ENCODE measurements around the gene OXA1L. TPM values are rescaled to one million over a fixed set of nuclear protein-coding genes. Genes with fewer than 3 reads are reported as not detected.
"Not testable (repeated sequence)": the region's sequence is repeated elsewhere in the genome, so short reads cannot be mapped to it uniquely, and the experiment has no call there.

OXA1L gene
- 10 to 100 TPM; 63.5 to 74.9 (median 71.3) TPM for total RNA-seq

- intact Hi-C loops (cut with DNase I) = no loop called here
- DNase-seq (ENCODE audit: extremely low spot score) = peak; percentile 99
- Histone ChIP-seq H3K9me3 (peaks cover 0 to 11% (median 8%) of the 10 kb centered on the region in 4 donors), H3K4me3 (peak within 1 kb of the TSS; percentile 73 to 92 (median 90)), H3K27ac (replicated peaks in 1 of 4) (peak within 1 kb of the TSS; percentile 81 to 90 (median 86)), H3K4me1 (peaks cover 20 to 32% (median 26%) of the 10 kb centered on the region in 4 donors), H3K36me3 (peaks cover 23 to 40% (median 39%) of the 10 kb centered on the region in 4 donors), H3K27me3 (no peaks in the 10 kb centered on the region)
- TF ChIP-seq POLR2A (IDR thresholded peaks at IDR 0.05; ENCODE audit: low read depth) (peak; percentile 39), EP300 (IDR thresholded peaks at IDR 0.05) (no peak), POLR2AphosphoS5 (IDR thresholded peaks at IDR 0.05) (peak; percentile 83 to 93)
- TF ChIP-seq, protein P1, sequence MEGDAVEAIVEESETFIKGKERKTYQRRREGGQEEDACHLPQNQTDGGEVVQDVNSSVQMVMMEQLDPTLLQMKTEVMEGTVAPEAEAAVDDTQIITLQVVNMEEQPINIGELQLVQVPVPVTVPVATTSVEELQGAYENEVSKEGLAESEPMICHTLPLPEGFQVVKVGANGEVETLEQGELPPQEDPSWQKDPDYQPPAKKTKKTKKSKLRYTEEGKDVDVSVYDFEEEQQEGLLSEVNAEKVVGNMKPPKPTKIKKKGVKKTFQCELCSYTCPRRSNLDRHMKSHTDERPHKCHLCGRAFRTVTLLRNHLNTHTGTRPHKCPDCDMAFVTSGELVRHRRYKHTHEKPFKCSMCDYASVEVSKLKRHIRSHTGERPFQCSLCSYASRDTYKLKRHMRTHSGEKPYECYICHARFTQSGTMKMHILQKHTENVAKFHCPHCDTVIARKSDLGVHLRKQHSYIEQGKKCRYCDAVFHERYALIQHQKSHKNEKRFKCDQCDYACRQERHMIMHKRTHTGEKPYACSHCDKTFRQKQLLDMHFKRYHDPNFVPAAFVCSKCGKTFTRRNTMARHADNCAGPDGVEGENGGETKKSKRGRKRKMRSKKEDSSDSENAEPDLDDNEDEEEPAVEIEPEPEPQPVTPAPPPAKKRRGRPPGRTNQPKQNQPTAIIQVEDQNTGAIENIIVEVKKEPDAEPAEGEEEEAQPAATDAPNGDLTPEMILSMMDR (IDR thresholded peaks at IDR 0.05) = no peak
- under 1% methylated on average over 32 of the region's 56 CpGs for WGBS
These were observed at the start of gene OXA1L for GRCh38 chr14:22766457-22767322. TSS of gene OXA1L (plus strand) at chr14:22766688. CDS start at chr14:22766702, 14 bp downstream.

- peaks cover 0 to 19% (median 0%) of the 10 kb centered on the region in 4 donors for H3K27me3 ChIP-seq
- H3K9me3 ChIP-seq = peaks cover 0 to 4% (median 0%) of the 10 kb centered on the region in 4 donors
- TF ChIP-seq, protein P1 (IDR thresholded peaks at IDR 0.05) = no peak
- TF ChIP-seq EP300 (IDR thresholded peaks at IDR 0.05) = no peak
- no peak for TF ChIP-seq POLR2A (IDR thresholded peaks at IDR 0.05; ENCODE audit: low read depth)
- TF ChIP-seq POLR2AphosphoS5 (IDR thresholded peaks at IDR 0.05) = no peak
- WGBS = 85% methylated on average over 4 of the region's 4 CpGs
- intact Hi-C loops (cut with DNase I) = no loop called here
- H3K27ac ChIP-seq (replicated peaks in 1 of 4) = no peak overlapping the region
- no peaks in the 10 kb centered on the region for H3K36me3 ChIP-seq
- H3K4me1 ChIP-seq = no peaks in the 10 kb centered on the region
- DNase-seq (ENCODE audit: extremely low spot score) = no peak
- no peak overlapping the region for H3K4me3 ChIP-seq
These were observed 48.4 kb upstream of the OXA1L start for GRCh38 chr14:22718091-22718490.

- no peaks in the 10 kb centered on the region for H3K4me1 ChIP-seq
- no peak for DNase-seq (ENCODE audit: extremely low spot score)
- 62% methylated on average over 2 of the region's 2 CpGs for WGBS
- H3K4me3 ChIP-seq = no peak overlapping the region
- H3K27me3 ChIP-seq = peaks cover 0 to 9% (median 0%) of the 10 kb centered on the region in 4 donors
- intact Hi-C loops (cut with DNase I) = no loop called here
- peaks cover 0 to 4% (median 0%) of the 10 kb centered on the region in 4 donors for H3K9me3 ChIP-seq
- no peaks in the 10 kb centered on the region for H3K36me3 ChIP-seq
- no peak overlapping the region for H3K27ac ChIP-seq (replicated peaks in 1 of 4)
- no peak for TF ChIP-seq EP300 (IDR thresholded peaks at IDR 0.05)
- TF ChIP-seq POLR2A (IDR thresholded peaks at IDR 0.05; ENCODE audit: low read depth) = no peak
- TF ChIP-seq, protein P1 (IDR thresholded peaks at IDR 0.05) = no peak
- no peak for TF ChIP-seq POLR2AphosphoS5 (IDR thresholded peaks at IDR 0.05)
These were observed 45.3 kb upstream of the OXA1L start for GRCh38 chr14:22721213-22721612.

- 92% methylated on average over 1 of the region's 1 CpG for WGBS
- intact Hi-C loops (cut with DNase I) = no loop called here
- peaks cover 0 to 9% (median 0%) of the 10 kb centered on the region in 4 donors for H3K27me3 ChIP-seq
- H3K36me3 ChIP-seq = no peaks in the 10 kb centered on the region
- TF ChIP-seq EP300 (IDR thresholded peaks at IDR 0.05) (no peak), POLR2A (IDR thresholded peaks at IDR 0.05; ENCODE audit: low read depth) (no peak), POLR2AphosphoS5 (IDR thresholded peaks at IDR 0.05) (no peak)
- TF ChIP-seq, protein P1 (IDR thresholded peaks at IDR 0.05) = no peak
- peaks cover 0 to 4% (median 0%) of the 10 kb centered on the region in 4 donors for H3K9me3 ChIP-seq
- H3K4me3 ChIP-seq = no peak overlapping the region
- no peak for DNase-seq (ENCODE audit: extremely low spot score)
- H3K27ac ChIP-seq (replicated peaks in 1 of 4) = no peak overlapping the region
- no peaks in the 10 kb centered on the region for H3K4me1 ChIP-seq
These were observed 42.7 kb upstream of the OXA1L start for GRCh38 chr14:22723815-22724214.

GRCh38 chr14:22724847-22725246, 41.6 kb upstream of the OXA1L start:
- H3K4me3 ChIP-seq; H3K36me3 ChIP-seq; H3K27me3 ChIP-seq; H3K27ac ChIP-seq (replicated peaks in 1 of 4); H3K9me3 ChIP-seq; DNase-seq (ENCODE audit: extremely low spot score); intact Hi-C loops (cut with DNase I); H3K4me1 ChIP-seq: not testable (repeated sequence)
- WGBS = 82% methylated on average over 8 of the region's 8 CpGs

DNA sequence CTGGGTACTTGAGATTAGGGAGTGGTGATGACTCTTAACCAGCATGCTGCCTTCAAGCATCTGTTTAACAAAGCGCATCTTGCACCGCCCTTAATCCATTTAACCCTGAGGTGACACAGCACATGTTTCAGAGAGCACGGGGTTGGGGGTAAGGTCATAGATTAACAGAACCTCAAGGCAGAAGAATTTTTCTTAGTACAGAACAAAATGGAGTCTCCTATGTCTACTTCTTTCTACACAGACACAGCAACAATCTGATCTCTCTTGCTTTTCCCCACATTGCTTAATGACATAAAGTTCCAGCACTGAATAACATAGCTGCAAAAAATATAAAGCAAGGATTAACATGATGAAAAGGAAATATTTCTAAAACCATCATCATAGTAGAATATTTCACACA, 41.1 kb upstream of the OXA1L start:
- whole genome bisulfite sequencing = 65% methylated on average over 3 of the region's 3 CpGs
- DNase-seq (ENCODE audit: extremely low spot score); H3K27ac ChIP-seq (replicated peaks in 1 of 4); H3K9me3 ChIP-seq; H3K4me1 ChIP-seq; H3K4me3 ChIP-seq; H3K27me3 ChIP-seq; H3K36me3 ChIP-seq; intact Hi-C loops (cut with DNase I): not testable (repeated sequence)
